ENCODE data around the gene HOXA2.

DNA sequence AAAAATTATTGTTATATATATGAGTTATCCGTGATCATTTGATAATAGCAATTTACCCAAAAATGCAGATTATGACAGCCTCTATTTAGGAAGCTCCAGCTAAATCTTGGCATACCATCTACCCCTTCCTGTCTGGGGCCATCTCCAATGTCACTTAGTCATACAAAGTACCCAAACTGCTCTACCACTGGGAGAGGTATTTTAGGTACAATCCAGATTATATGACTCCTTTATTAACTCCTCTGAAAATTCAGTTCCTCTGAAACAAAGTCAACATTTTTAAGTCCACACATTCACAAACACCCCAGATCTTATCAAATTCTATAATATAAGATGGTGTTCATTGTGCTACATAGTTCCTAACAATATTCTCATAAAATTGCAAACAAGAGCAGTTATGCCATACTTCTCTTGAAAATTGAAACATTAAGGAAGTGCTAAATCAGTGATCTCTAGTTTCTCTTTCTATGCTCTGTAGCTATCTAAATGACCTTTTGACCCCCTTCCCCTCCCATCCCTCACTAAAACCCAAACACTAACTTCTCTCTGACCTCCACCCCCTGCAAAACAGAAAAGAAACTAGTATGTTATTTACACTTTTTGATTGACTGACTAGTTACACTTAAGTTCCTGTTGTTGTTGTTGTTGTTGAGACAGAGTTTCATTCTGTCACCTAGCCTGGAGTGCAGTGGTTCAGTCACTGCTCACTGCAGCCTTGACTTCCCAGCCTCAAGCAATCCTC is 23.1 kb downstream of the HOXA2 start:
- TF ChIP-seq, protein P1, sequence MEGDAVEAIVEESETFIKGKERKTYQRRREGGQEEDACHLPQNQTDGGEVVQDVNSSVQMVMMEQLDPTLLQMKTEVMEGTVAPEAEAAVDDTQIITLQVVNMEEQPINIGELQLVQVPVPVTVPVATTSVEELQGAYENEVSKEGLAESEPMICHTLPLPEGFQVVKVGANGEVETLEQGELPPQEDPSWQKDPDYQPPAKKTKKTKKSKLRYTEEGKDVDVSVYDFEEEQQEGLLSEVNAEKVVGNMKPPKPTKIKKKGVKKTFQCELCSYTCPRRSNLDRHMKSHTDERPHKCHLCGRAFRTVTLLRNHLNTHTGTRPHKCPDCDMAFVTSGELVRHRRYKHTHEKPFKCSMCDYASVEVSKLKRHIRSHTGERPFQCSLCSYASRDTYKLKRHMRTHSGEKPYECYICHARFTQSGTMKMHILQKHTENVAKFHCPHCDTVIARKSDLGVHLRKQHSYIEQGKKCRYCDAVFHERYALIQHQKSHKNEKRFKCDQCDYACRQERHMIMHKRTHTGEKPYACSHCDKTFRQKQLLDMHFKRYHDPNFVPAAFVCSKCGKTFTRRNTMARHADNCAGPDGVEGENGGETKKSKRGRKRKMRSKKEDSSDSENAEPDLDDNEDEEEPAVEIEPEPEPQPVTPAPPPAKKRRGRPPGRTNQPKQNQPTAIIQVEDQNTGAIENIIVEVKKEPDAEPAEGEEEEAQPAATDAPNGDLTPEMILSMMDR (IDR thresholded peaks at IDR 0.05) = no peak
- no peak for TF ChIP-seq POLR2A (IDR thresholded peaks at IDR 0.05)

Data from adrenal gland (tissue), 5 donors.